Measurements from ENCODE around the gene MYO7B.

- TF ChIP-seq CTCF (IDR thresholded peaks at IDR 0.05) (no peak), POLR2A (IDR thresholded peaks at IDR 0.05) (no peak)
Observed at GRCh38 chr2:127599211-127599610, 63.7 kb downstream of the MYO7B start.

Measured in upper lobe of left lung (tissue), 4 donors.